ENCODE results near the gene HOXC4.

The HOXC4 gene

GRCh38 chr12:54048406-54049093 is 5.1 kb upstream of the HOXC4 start:
- POLR2A ChIA-PET (ENCODE audit: low non-redundant PET), result no interaction called here
- no peak for TF ChIP-seq CTCF (conservative IDR thresholded peaks at IDR 0.05; ENCODE audit: low read depth)
- no peak overlapping the region for H3K27ac ChIP-seq
- DNase-seq (ENCODE audit: low spot score), result no peak
- CTCF ChIA-PET, result no interaction called here

DNA sequence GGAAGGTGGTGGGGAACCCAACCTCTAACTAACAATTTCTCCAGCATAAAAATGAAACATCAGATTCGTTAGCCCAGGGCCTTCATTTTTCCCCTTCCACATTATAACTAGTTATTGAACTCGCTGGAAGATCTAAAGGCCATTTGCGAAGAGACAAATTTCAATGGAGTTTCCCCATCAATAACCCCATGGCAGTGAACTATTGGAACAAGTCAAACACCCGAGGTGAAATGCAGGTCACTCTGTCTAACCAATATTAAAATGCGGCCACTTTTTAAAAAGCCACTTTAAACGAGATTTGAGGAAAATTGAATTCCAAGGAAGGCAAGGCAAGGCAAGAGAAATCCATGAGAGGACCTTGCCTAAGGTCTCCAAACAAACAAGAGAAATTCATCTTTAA is 4.5 kb upstream of the HOXC4 start:
- H3K27ac ChIP-seq, result no peak overlapping the region
- no peak for TF ChIP-seq CTCF (conservative IDR thresholded peaks at IDR 0.05; ENCODE audit: low read depth)
- no peak for DNase-seq (ENCODE audit: low spot score)
- POLR2A ChIA-PET (ENCODE audit: low non-redundant PET), result no interaction called here
- CTCF ChIA-PET, result no interaction called here

GRCh38 chr12:54050482-54050810 is 3.2 kb upstream of the HOXC4 start:
- no peak for TF ChIP-seq CTCF (conservative IDR thresholded peaks at IDR 0.05; ENCODE audit: low read depth)
- CTCF ChIA-PET, result no interaction called here
- POLR2A ChIA-PET (ENCODE audit: low non-redundant PET), result no interaction called here
- DNase-seq (ENCODE audit: low spot score), result no peak
- no peak overlapping the region for H3K27ac ChIP-seq

DNA sequence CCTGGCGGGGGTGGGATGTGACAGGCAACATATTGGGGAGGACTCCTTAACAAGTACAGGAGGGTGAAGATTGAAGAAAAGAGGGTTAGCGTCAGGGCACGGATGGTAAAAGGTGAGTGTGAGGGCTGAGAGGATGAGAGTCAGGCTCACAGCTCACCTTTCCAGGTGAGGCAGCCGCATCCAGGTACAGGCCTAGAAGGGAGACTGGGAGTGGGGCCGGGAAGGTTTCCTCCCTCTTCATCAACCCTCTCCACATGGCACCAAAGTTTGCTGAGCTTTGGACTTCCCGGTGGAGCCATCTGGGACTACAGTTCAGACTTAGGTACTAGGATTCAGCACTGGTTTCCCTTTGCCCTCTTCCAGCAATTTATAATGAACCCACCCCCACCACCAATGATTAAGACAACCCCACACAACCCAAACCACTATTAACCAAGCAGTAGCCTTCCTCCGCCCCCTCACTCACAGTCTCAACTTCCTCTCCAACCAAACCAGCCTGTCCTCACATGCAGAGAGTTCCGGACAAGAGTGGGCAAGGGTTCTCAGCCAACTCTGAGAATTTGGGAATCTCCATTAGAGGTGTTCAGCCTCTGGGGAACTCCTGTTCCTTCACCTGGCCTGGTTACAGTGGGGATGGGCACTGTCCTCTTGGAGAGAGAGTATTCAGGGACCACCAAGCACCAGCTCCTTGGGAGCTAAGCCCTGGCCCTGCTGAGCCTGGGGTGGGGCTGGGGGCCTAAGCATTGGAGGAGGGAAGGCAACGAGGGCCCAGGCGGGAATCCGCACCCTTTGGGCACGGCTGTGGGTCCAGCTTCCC is 2.4 kb upstream of the HOXC4 start:
- no peak overlapping the region for H3K27ac ChIP-seq
- ChIA-PET CTCF (interaction anchor here (0.5 kb wide), 1 partner anchor 1946 kb away, joined by 3 read pairs; no protein-coding TSS in a partner anchor), POLR2A (ENCODE audit: low non-redundant PET) (no interaction called here)
- TF ChIP-seq CTCF (conservative IDR thresholded peaks at IDR 0.05; ENCODE audit: low read depth), result no peak
- DNase-seq (ENCODE audit: low spot score), result no peak

GRCh38 chr12:54051874-54052437 is 1.7 kb upstream of the HOXC4 start:
- no peak for DNase-seq (ENCODE audit: low spot score)
- ChIA-PET CTCF (interaction anchor here (0.8 kb wide), 1 partner anchor 46 kb away, joined by 4 read pairs; no protein-coding TSS in a partner anchor), POLR2A (ENCODE audit: low non-redundant PET) (no interaction called here)
- no peak overlapping the region for H3K27ac ChIP-seq
- no peak for TF ChIP-seq CTCF (conservative IDR thresholded peaks at IDR 0.05; ENCODE audit: low read depth)

DNA sequence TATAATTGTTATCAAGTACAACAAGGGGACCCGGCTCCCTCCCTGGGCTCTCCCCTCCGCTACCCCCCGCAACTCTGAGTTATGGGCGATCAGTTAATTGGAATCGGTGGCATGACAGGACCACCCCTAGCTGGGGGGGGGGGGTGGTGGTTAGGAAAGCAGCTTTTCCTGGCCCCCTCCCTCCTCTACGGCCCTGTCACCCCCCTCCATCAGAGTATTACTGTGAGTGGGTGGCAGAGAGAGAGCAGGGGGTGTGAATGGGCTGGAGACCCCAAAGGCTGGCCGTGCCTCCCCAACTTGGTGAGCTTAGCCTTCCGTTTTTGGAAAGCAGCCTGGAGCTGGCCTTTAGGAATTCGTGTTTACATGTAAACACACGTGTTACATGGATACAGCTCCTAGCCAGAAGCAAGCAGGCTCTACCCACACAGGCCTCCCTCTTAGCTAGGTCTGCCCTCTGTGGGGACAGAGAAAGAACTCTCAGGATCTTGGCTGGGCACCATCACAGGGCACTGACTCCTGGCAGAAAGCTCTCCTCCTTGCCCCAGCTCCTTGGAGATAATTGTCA is 1.1 kb upstream of the HOXC4 start:
- POLR2A ChIA-PET (ENCODE audit: low non-redundant PET), result no interaction called here
- no peak for TF ChIP-seq CTCF (conservative IDR thresholded peaks at IDR 0.05; ENCODE audit: low read depth)
- CTCF ChIA-PET, result interaction anchor here (0.8 kb wide), 1 partner anchor 46 kb away, joined by 4 read pairs; no protein-coding TSS in a partner anchor
- no peak overlapping the region for H3K27ac ChIP-seq
- DNase-seq (ENCODE audit: low spot score), result no peak

Data from RWPE1 (cell line).